ENCODE measurements around the gene GNA14. TPM values are rescaled to one million over a fixed set of nuclear protein-coding genes. Genes with fewer than 3 reads are reported as not detected.
"Not testable (repeated sequence)": the region's sequence is repeated elsewhere in the genome, so short reads cannot be mapped to it uniquely, and the experiment has no call there.

Gene GNA14
- 0.06 and 0.09 TPM in 2 replicates for polyA plus RNA-seq (2011; rRNA removed)
- not detected in 2 replicates for polyA plus RNA-seq (2012; cell fraction: cytosol; rRNA removed)
- polyA plus RNA-seq (2012; cell fraction: nucleus; rRNA removed): 0.01 TPM in 1 of 2 replicates, not detected in the other
- polyA plus RNA-seq (2017; fragmentation: RNase III; extraction: RNeasy Plus Mini Kit Qiagen cat#74134 plus additional on column Dnase treatment): 0.04 TPM in 1 of 3 replicates, not detected in the others
- 0.33 TPM in 1 of 2 replicates, not detected in the other for polyA minus RNA-seq (2011; rRNA and poly(A)+ RNA removed)

DNA sequence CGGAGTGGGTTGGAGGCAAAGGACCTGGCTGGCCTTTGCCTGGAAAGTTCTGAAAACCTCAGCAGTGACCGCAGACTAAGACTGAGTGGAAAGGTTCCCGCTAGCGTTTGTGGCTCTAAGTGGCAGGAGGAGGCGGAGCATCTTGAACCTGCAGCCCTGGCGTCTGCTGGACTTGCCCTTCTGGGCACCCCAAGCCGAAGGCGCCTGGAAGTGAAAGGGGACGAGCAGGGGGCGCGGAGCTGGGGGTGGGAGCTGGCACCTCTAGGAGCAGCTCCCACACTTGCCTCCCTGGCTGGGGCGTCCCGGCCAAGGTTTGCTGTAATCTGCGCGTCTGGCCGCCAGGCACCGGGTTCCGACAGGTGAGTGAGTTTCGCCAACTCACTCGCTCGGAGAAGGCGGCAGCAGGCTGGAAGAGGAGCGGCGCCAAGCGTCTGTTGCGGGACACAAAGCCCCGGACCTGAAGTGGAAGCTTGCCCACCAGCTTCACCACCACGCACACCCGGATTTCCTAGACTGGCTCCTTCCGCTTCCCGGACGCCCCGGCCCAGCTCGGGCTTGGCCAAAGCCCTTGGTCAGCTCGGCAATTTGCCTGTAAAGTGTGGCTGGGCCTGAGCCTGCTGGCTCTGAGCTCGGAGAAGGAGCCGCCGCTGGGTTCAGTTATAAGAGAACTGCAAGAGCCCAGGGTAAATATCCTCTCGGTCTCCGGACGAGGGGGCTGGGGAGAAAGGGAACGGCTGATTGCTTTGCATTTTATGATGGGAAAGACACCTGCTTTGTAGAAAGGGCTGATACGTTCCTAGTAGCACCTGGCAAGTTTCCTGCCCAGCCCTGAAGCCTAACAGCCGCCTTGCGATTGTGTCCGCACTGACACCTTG lies at the start of gene GNA14:
Gene GNA14 (minus strand): TSS at position 89 of the 875 bp plus-strand sequence. CDS start 529 bp downstream, outside the sequence.
- FAIRE-seq: no peak
- no peaks in the 10 kb centered on the region for H3K4me1 ChIP-seq
- CTCF ChIA-PET: interaction anchor here (2.0 kb wide), 1 partner anchor 191 kb away, joined by 10 read pairs; no protein-coding TSS in a partner anchor
- H3K9me3 ChIP-seq: no peaks in the 10 kb centered on the region
- no peak within 1 kb of the TSS for H3K4me3 ChIP-seq
- H3K4me2 ChIP-seq: no peak within 1 kb of the TSS
- ATAC-seq: no peak
- POLR2A ChIA-PET: no interaction called here
- 82% methylated on average over 42 of the region's 46 CpGs for WGBS (ENCODE audit: missing lambda C conversion rate)
- no peak within 1 kb of the TSS for H3K27ac ChIP-seq
- no peak for TF ChIP-seq EHMT2 (IDR thresholded peaks at IDR 0.05; ENCODE audit: low read depth)
- TF ChIP-seq PHF8 (IDR thresholded peaks at IDR 0.05; ENCODE audit: borderline replicate concordance, low read depth): no peak
- no peak for TF ChIP-seq HOXA7 (CRISPR knock-in tag; IDR thresholded peaks at IDR 0.05)
- TF ChIP-seq FOXS1 (CRISPR knock-in tag; IDR thresholded peaks at IDR 0.05): no peak
- TF ChIP-seq CEBPB (IDR thresholded peaks at IDR 0.05): no peak
- TF ChIP-seq FOSB (CRISPR knock-in tag; IDR thresholded peaks at IDR 0.05): no peak
- no peak for TF ChIP-seq TFCP2L1 (CRISPR knock-in tag; IDR thresholded peaks at IDR 0.05)
- no peak for TF ChIP-seq RNF2 (IDR thresholded peaks at IDR 0.05; ENCODE audit: borderline replicate concordance, low read depth)
- TF ChIP-seq HOXB13 (CRISPR knock-in tag; IDR thresholded peaks at IDR 0.05; ENCODE audit: low read depth): no peak
- TF ChIP-seq EP300 (IDR thresholded peaks at IDR 0.05): no peak
- TF ChIP-seq SREBF2 (IDR thresholded peaks at IDR 0.05): no peak
- TF ChIP-seq, protein P1, sequence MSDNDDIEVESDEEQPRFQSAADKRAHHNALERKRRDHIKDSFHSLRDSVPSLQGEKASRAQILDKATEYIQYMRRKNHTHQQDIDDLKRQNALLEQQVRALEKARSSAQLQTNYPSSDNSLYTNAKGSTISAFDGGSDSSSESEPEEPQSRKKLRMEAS (IDR thresholded peaks at IDR 0.05): no peak
- no peak for TF ChIP-seq NPAS2 (CRISPR knock-in tag; IDR thresholded peaks at IDR 0.05; ENCODE audit: borderline replicate concordance)
- no peak for TF ChIP-seq CHD4 (IDR thresholded peaks at IDR 0.05; ENCODE audit: borderline replicate concordance)
- TF ChIP-seq E2F6 (IDR thresholded peaks at IDR 0.05; ENCODE audit: borderline replicate concordance, low read depth): no peak
- TF ChIP-seq KDM1A (IDR thresholded peaks at IDR 0.05; ENCODE audit: low read depth): no peak
- no peak for TF ChIP-seq MAFK (IDR thresholded peaks at IDR 0.05; ENCODE audit: partially characterized antibody)
- no peak for TF ChIP-seq RARB (CRISPR knock-in tag; IDR thresholded peaks at IDR 0.05)
- no peak for DNase-seq (ENCODE audit: low read depth in 1 of 2, low spot score in 1 of 2)

DNA sequence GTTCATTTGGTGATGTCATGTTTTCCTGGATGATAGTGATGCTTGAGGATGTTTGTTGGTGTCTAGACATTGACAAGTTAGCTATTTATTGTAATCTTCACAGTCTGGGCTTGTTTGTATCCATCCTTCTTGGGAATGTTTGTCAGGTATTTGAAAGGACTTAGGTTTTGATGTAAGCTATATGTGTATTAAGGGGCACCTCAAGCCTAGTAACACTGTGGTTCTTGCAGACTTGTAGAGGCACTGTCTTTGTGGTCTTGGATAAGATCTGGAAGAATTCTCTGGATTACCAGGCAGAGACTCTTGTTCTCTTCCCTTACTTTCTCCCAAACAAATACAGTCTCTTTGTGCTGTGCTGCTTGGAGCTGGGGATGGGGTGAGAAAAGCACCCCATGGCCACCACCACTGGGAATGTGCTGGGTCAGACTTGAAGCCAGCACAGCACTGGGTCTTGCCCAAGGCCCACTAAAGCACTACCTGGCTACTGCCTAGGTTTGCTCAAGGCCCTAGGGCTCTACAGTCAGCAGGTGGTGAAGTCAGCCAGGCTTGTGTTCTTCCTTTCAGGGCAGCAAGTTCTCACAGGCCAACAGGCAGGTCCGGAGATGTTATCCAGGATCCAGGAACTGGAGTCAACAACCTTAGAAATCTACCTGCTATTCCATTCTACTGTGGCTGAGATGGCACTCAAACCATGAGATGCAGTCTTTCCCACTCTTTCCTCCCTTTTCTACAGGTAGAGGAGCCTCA lies 49.3 kb upstream of the GNA14 start:
- ATAC-seq (no peak), FAIRE-seq (no peak), DNase-seq (ENCODE audit: low read depth in 1 of 2, low spot score in 1 of 2) (no peak)
- H3K9me3 ChIP-seq: no peaks in the 10 kb centered on the region; the same call in 2 of the 3 replicates
- TF ChIP-seq HOXB13 (CRISPR knock-in tag; IDR thresholded peaks at IDR 0.05; ENCODE audit: low read depth) (no peak), JUNB (IDR thresholded peaks at IDR 0.05) (no peak), CEBPB (IDR thresholded peaks at IDR 0.05) (no peak), CBX8 (IDR thresholded peaks at IDR 0.05) (no peak), FOSB (CRISPR knock-in tag; IDR thresholded peaks at IDR 0.05) (no peak)
- TF ChIP-seq, protein P1 (IDR thresholded peaks at IDR 0.05): no peak
- WGBS (ENCODE audit: missing lambda C conversion rate): 87% methylated on average over 1 of the region's 1 CpG
- no peak overlapping the region for H3K27ac ChIP-seq
- H3K4me1 ChIP-seq: no peaks in the 10 kb centered on the region
- no peak overlapping the region for H3K4me2 ChIP-seq
- ChIA-PET POLR2A (no interaction called here), CTCF (interaction anchor here (0.8 to 1.6 kb wide), 3 partner anchors 17 to 239 kb away, joined by 3 to 4 read pairs (median 3); no protein-coding TSS in a partner anchor)
- H3K4me3 ChIP-seq: no peak overlapping the region

DNA sequence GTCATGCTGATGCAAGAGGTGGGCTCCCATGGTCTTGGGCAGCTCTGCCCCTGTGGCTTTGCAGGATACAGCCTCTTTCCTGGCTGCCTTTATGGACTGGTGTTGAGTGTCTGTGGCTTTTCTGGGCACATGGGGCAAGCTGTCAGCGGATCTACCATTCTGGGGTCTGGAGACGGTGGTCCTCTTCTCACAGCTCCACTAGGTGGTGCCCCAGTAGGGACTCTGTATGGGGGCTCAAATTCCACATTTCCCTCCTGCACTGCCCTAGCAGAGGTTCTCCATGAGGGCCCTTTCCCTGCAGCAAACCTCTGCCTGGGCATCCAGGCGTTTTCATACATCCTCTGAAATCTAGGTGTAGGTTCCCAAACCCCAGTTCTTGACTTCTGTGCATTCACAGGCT lies 42.6 kb upstream of the GNA14 start:
- H3K9me3 ChIP-seq; ATAC-seq; H3K4me3 ChIP-seq; FAIRE-seq; H3K4me1 ChIP-seq; POLR2A ChIA-PET; DNase-seq (ENCODE audit: low read depth in 1 of 2, low spot score in 1 of 2); H3K27ac ChIP-seq; H3K4me2 ChIP-seq: not testable (repeated sequence)
- CTCF ChIA-PET: interaction anchor here (1.5 to 1.9 kb wide), 2 partner anchors 17 to 61 kb away, joined by 3 to 4 read pairs; no protein-coding TSS in a partner anchor
- 63% methylated on average over 3 of the region's 3 CpGs for WGBS (ENCODE audit: missing lambda C conversion rate)

DNA sequence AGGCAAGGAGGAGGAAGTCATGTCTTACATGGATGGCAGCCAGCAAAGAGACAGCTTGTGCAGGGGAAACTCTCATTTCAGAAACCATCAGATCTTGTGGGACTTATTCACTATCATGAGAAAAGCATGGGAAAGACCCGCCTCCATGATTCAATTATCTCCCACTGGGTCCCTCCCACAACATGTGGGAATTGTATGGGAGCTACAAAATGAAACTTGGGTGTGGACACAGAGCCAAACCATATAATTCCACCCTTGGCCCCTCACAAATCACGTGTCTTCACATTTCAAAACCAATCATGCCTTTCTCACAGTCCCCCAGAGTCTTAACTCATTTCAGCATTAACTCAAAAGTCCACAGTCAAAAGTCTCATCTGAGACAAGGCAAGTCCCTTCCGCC lies 42.0 kb upstream of the GNA14 start:
- H3K27ac ChIP-seq; H3K4me1 ChIP-seq; H3K4me2 ChIP-seq; ATAC-seq; DNase-seq (ENCODE audit: low read depth in 1 of 2, low spot score in 1 of 2); FAIRE-seq; POLR2A ChIA-PET; H3K4me3 ChIP-seq; H3K9me3 ChIP-seq: not testable (repeated sequence)
- 58% methylated on average over 3 of the region's 3 CpGs for WGBS (ENCODE audit: missing lambda C conversion rate)
- CTCF ChIA-PET: interaction anchor here (1.5 to 1.9 kb wide), 2 partner anchors 16 to 61 kb away, joined by 3 to 4 read pairs; no protein-coding TSS in a partner anchor

DNA sequence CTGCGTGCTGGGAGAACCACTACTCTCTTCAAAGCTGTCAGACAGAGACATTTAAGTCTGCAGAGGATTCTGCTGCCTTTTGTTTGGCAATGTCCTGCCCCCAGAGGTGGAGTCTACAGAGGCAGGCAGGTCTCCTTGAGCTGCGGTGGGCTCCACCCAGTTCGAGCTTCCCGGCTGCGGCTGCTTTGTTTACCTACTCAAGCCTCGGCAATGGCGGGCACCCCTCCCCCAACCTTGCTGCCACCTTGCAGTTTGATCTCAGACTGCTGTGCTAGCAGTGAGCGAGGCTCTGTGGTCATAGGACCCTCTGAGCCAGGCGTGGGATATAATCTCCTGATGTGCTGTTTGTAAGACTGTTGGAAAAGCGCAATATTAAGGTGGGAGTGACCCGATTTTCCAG lies 39.6 kb upstream of the GNA14 start:
- POLR2A ChIA-PET; CTCF ChIA-PET; H3K27ac ChIP-seq; FAIRE-seq; H3K4me1 ChIP-seq; H3K9me3 ChIP-seq; ATAC-seq; H3K4me3 ChIP-seq; DNase-seq (ENCODE audit: low read depth in 1 of 2, low spot score in 1 of 2): not testable (repeated sequence)
- 34% methylated on average over 7 of the region's 11 CpGs for WGBS (ENCODE audit: missing lambda C conversion rate)
- peak overlapping the region; percentile 25; the same call in 1 of the 3 replicates for H3K4me2 ChIP-seq
